ENCODE data around the gene KTN1. TPM values are rescaled to one million over a fixed set of nuclear protein-coding genes. Genes with fewer than 3 reads are reported as not detected.

The KTN1 gene, protein sequence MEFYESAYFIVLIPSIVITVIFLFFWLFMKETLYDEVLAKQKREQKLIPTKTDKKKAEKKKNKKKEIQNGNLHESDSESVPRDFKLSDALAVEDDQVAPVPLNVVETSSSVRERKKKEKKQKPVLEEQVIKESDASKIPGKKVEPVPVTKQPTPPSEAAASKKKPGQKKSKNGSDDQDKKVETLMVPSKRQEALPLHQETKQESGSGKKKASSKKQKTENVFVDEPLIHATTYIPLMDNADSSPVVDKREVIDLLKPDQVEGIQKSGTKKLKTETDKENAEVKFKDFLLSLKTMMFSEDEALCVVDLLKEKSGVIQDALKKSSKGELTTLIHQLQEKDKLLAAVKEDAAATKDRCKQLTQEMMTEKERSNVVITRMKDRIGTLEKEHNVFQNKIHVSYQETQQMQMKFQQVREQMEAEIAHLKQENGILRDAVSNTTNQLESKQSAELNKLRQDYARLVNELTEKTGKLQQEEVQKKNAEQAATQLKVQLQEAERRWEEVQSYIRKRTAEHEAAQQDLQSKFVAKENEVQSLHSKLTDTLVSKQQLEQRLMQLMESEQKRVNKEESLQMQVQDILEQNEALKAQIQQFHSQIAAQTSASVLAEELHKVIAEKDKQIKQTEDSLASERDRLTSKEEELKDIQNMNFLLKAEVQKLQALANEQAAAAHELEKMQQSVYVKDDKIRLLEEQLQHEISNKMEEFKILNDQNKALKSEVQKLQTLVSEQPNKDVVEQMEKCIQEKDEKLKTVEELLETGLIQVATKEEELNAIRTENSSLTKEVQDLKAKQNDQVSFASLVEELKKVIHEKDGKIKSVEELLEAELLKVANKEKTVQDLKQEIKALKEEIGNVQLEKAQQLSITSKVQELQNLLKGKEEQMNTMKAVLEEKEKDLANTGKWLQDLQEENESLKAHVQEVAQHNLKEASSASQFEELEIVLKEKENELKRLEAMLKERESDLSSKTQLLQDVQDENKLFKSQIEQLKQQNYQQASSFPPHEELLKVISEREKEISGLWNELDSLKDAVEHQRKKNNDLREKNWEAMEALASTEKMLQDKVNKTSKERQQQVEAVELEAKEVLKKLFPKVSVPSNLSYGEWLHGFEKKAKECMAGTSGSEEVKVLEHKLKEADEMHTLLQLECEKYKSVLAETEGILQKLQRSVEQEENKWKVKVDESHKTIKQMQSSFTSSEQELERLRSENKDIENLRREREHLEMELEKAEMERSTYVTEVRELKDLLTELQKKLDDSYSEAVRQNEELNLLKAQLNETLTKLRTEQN (N-terminal part only)
- total RNA-seq = 100 to 1,000 TPM; 142 to 215 (median 182) TPM

DNA sequence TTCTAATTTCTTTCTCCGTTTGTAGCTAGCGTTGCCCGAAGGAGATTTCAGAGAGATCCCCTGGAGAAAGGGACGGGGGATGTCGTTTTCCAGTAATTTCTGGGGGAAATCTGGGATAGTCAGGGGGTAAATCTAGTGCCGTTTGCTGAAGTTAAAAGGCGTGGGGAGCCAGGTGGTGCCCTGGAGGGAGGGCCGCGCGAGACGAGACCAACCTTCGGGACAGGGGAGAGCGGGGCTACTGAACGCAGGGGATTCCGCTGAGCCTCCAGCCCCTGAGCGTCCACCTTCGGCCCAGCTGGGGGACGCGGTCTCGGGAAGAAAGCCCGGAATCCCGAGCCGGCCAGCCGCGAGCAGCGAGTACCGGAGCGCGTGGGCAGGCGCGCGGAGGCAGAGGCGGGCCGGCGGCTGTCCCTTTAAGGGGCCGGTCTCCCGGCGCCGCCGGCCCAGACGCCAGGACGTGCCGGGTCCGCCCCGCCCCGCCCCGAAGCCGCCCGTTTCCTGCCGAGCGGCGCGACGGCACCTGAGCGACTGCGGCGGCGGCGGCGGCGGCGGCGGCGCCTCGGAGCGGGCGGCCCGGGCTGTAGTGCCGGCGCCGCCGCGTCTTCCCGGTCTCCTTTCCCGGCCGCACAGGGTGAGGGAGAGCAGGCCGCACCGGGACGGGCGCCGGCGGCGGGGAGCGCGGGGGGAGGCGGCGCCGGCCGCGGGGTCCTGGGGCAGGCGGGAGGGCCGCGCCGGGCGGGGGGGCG lies at the start of gene KTN1:
KTN1 (plus strand) TSS at position 484 of the 746 bp plus-strand sequence. CDS start 31,842 bp downstream, outside the sequence.
- H3K27me3 ChIP-seq = no peaks in the 10 kb centered on the region
- no peaks in the 10 kb centered on the region for H3K36me3 ChIP-seq
- intact Hi-C loops (cut with DNase I; ENCODE audit: low total_unique reads) = loop anchor here (1.0 kb wide), 1 partner anchor 30 kb away; no protein-coding TSS in a partner anchor
- peak within 1 kb of the TSS; percentile 97 to 99 for H3K27ac ChIP-seq
- TF ChIP-seq POLR2A (IDR thresholded peaks at IDR 0.05) (no peak), POLR2AphosphoS5 (IDR thresholded peaks at IDR 0.05) (no peak)
- TF ChIP-seq, protein P1, sequence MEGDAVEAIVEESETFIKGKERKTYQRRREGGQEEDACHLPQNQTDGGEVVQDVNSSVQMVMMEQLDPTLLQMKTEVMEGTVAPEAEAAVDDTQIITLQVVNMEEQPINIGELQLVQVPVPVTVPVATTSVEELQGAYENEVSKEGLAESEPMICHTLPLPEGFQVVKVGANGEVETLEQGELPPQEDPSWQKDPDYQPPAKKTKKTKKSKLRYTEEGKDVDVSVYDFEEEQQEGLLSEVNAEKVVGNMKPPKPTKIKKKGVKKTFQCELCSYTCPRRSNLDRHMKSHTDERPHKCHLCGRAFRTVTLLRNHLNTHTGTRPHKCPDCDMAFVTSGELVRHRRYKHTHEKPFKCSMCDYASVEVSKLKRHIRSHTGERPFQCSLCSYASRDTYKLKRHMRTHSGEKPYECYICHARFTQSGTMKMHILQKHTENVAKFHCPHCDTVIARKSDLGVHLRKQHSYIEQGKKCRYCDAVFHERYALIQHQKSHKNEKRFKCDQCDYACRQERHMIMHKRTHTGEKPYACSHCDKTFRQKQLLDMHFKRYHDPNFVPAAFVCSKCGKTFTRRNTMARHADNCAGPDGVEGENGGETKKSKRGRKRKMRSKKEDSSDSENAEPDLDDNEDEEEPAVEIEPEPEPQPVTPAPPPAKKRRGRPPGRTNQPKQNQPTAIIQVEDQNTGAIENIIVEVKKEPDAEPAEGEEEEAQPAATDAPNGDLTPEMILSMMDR (IDR thresholded peaks at IDR 0.05) = no peak
- peak within 1 kb of the TSS; percentile 96 to 99 (median 98) for H3K4me3 ChIP-seq
- peaks cover 0 to 13% of the 10 kb centered on the region in 2 donors for H3K4me1 ChIP-seq
- no peaks in the 10 kb centered on the region for H3K9me3 ChIP-seq
- DNase-seq (ENCODE audit: low spot score in 2 of 2) = peak; percentile 70 to 77

DNA sequence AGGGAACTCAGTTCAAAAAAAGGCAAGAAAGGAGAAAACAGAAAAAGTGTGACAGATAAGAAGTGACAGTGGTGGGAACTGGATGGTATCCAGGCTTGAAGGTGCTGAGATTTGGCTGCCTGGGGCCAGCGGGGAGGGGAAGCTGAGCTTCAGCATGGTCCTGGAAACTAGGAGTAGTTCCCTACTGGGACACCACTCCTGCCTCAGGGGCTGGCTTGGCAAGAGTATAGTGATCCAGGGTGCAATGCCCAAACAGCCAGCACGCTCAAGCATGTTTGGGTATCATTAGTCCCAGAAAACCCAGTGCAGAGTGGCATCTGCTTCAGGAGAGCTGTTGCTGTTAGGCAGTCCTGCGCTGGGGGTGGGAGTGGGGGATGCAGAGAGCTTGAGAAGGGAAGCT lies 49.5 kb upstream of the KTN1 start:
- Histone ChIP-seq H3K4me3 (no peak overlapping the region), H3K27ac (peak overlapping the region in 1 of 2 donors; percentile 43), H3K36me3 (no peaks in the 10 kb centered on the region), H3K27me3 (no peaks in the 10 kb centered on the region), H3K4me1 (peaks cover 0 to 3% of the 10 kb centered on the region in 2 donors), H3K9me3 (no peaks in the 10 kb centered on the region)
- peak in 1 of 2 donors; percentile 32 for DNase-seq (ENCODE audit: low spot score in 2 of 2)
- intact Hi-C loops (cut with DNase I; ENCODE audit: low total_unique reads) = no loop called here
- TF ChIP-seq POLR2AphosphoS5 (IDR thresholded peaks at IDR 0.05) (no peak), POLR2A (IDR thresholded peaks at IDR 0.05) (no peak)
- TF ChIP-seq, protein P1 (IDR thresholded peaks at IDR 0.05) = no peak

DNA sequence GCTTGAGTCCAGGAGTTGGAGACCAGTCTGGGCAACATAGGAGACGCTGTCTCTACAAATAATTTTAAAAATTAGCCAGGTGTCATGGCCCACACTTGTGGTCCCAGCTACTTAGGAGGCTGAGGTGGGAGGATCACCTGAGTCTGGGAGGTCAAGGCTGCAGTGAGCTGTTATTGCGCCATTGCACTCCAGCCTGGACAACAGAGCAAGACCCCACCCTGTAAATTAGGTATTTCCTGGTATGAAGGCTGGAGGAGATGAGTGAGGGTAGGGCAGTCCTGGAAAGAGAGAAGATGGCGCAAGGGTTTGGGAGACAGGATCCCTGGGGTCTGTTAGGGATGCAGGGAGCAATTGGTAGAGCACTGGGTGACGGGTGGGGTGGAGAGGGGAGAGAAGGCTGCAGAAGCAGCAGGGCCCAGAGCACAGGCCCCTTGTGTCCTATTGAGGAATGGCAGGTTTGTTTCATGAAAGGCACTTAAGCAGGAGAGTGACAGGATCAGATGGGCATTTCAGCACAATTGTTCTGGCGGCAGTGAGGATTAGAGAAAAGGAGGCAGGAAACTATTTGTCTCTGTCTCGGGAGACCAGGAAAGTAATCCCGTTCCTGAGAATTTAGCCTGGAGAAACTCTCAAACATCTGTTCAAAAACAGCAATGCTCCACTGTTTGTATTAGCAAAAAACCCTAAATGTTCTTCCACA lies 47.2 kb upstream of the KTN1 start:
- Histone ChIP-seq H3K27me3 (no peaks in the 10 kb centered on the region), H3K4me1 (peaks cover 0 to 10% of the 10 kb centered on the region in 2 donors), H3K36me3 (no peaks in the 10 kb centered on the region), H3K9me3 (peaks cover 0 to 9% of the 10 kb centered on the region in 2 donors), H3K4me3 (no peak overlapping the region), H3K27ac (peak overlapping the region in 1 of 2 donors; percentile 17)
- intact Hi-C loops (cut with DNase I; ENCODE audit: low total_unique reads) = no loop called here
- no peak for DNase-seq (ENCODE audit: low spot score in 2 of 2)
- TF ChIP-seq POLR2A (IDR thresholded peaks at IDR 0.05) = no peak
- TF ChIP-seq POLR2AphosphoS5 (IDR thresholded peaks at IDR 0.05) = no peak
- TF ChIP-seq, protein P1 (IDR thresholded peaks at IDR 0.05) = no peak

DNA sequence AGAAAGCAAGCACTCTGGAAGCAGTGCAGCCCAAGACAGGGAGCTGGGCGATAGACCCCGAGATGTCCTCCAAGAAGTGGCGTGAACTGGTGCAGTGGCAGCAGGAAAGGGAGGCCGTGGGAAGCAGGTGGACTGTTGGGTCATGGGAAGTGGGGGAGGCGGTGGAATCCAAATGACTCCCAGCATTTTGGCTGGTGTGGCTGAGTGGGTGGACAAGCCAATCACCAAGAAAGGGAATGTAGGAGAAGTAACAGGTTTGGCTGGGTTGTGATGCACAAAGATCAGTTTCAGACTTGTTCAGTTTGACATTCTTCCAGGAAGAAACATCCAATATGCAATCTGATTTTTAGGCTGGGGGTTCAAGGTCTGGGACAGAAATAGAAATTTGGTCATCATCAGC lies 46.0 kb upstream of the KTN1 start:
- Histone ChIP-seq H3K4me3 (no peak overlapping the region), H3K27me3 (no peaks in the 10 kb centered on the region), H3K9me3 (peaks cover 0 to 9% of the 10 kb centered on the region in 2 donors), H3K4me1 (peaks cover 0 to 10% of the 10 kb centered on the region in 2 donors), H3K27ac (peak overlapping the region; percentile 23 to 25), H3K36me3 (no peaks in the 10 kb centered on the region)
- peak in 1 of 2 donors; percentile 83 for DNase-seq (ENCODE audit: low spot score in 2 of 2)
- TF ChIP-seq POLR2A (IDR thresholded peaks at IDR 0.05) = no peak
- TF ChIP-seq, protein P1 (IDR thresholded peaks at IDR 0.05) = no peak
- peak in 1 of 3 donors; percentile 20 for TF ChIP-seq POLR2AphosphoS5 (IDR thresholded peaks at IDR 0.05)
- intact Hi-C loops (cut with DNase I; ENCODE audit: low total_unique reads) = no loop called here

Data from breast epithelium (tissue), 4 donors.